WTC11 (cell line): ENCODE data around the gene SDC1.

Experiments
- ATF1 ChIP-seq: sonication (generic); formaldehyde crosslinking; IDR thresholded peaks from 2 replicates; pipeline ENCODE4 v1.8.1; 2023; ENCODE audit warnings: mild to moderate bottlenecking, moderate library complexity, missing genetic modification reagents
- ATF2 ChIP-seq: sonication (generic); formaldehyde crosslinking; IDR thresholded peaks from 2 replicates; pipeline ENCODE4 v1.8.1; 2022; ENCODE audit warnings: low read depth, missing genetic modification reagents, borderline replicate concordance
- CTCF ChIP-seq: fragments of 200-600 bp; IDR thresholded peaks from 2 replicates; pipeline ENCODE4 v1.8.0; 2022; ENCODE audit warnings: antibody characterized with exemption
- FOXJ3 ChIP-seq: sonication (generic); formaldehyde crosslinking; IDR thresholded peaks from 2 replicates; pipeline ENCODE4 v1.9.0; 2021; ENCODE audit warnings: missing genetic modification reagents, mild to moderate bottlenecking, borderline replicate concordance
- SMAD4 ChIP-seq: sonication (generic); formaldehyde crosslinking; IDR thresholded peaks from 2 replicates; pipeline ENCODE4 v1.8.0; 2022; ENCODE audit warnings: mild to moderate bottlenecking, missing genetic modification reagents
- STAT6 ChIP-seq: sonication (generic); formaldehyde crosslinking; conservative IDR thresholded peaks from 2 replicates; pipeline ENCODE4 v1.8.1; 2023; ENCODE audit warnings: mild to moderate bottlenecking, low read depth, missing genetic modification reagents, moderate library complexity
- USF2 ChIP-seq: sonication (generic); formaldehyde crosslinking; IDR thresholded peaks from 2 replicates; pipeline ENCODE4 v1.8.1; 2023; ENCODE audit warnings: mild to moderate bottlenecking, missing genetic modification reagents, moderate library complexity

GRCh38 chr2:20205915-20206524 lies 18.9 kb downstream of the SDC1 start:
- TF ChIP-seq CTCF (no peak), SMAD4 (CRISPR knock-in tag) (no peak), ATF1 (CRISPR knock-in tag) (no peak), USF2 (CRISPR knock-in tag) (no peak), FOXJ3 (CRISPR knock-in tag) (no peak), ATF2 (CRISPR knock-in tag) (no peak), STAT6 (no peak)
